OCI-LY1 (cell line): Measurements from ENCODE around the gene CRTC3.
A peak's percentile ranks its signal among the peaks of the same experiment; 100 is the strongest.

ENCODE experiments used
- EZH2 ChIP-seq: fragments of 200-600 bp; sonication (generic), shearing (Covaris generic); IDR thresholded peaks from 2 replicates; pipeline ENCODE4 v1.8.0; 2017; ENCODE audit warnings: borderline replicate concordance, mixed run types, mild to moderate bottlenecking, antibody characterized with exemption, low read length, moderate library complexity, mixed read lengths
- TF ChIP-seq, protein P1 (sequence below): fragments of 200-600 bp; sonication (generic), shearing (Covaris generic); IDR thresholded peaks from 2 replicates; pipeline ENCODE4 v1.5.1; 2017; ENCODE audit warnings: mild to moderate bottlenecking, antibody characterized with exemption, low read length, moderate library complexity, mixed read lengths

DNA sequence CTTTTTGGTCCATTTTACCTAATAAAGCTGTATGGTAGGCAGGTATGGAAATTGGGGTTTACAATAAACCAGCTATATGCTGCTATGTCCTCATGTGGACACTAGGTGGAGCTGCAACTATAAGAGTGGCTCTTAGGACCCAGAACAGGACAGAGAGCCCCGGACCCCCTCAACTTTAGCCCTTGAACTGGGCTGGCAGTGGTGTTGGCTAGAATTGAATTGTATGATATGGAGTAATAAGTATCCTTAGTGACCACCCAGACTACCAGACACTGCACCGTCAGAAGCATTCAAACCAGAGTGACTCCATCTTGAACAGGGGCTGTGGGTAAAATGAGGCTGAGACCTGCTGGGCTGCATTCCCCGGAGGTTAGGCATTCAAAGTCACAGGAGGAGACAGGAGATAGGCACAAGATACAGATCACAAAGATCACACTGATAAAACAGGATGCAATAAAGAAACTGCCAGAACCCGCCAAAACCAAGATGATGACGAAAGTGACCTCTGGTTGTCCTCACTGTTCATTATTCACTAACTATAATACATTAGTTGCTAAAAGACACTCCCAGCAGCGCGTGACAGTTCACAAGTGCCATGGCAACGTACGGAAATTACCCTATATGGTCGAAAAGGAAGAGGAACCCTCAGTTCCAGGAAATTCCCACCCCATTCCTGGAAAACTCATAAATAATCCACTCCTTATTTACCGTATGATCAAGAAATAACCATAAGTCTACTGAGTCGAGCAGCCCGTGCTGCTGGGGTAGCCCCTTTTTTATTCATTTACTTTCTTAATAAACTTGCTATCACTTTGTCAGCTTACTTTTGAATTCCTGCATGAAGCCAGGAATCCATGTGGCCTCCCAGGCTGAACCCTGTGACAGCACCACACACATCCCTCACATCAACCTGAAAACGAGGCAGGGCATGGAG is 118.7 kb downstream of the CRTC3 start:
- TF ChIP-seq, protein P1, sequence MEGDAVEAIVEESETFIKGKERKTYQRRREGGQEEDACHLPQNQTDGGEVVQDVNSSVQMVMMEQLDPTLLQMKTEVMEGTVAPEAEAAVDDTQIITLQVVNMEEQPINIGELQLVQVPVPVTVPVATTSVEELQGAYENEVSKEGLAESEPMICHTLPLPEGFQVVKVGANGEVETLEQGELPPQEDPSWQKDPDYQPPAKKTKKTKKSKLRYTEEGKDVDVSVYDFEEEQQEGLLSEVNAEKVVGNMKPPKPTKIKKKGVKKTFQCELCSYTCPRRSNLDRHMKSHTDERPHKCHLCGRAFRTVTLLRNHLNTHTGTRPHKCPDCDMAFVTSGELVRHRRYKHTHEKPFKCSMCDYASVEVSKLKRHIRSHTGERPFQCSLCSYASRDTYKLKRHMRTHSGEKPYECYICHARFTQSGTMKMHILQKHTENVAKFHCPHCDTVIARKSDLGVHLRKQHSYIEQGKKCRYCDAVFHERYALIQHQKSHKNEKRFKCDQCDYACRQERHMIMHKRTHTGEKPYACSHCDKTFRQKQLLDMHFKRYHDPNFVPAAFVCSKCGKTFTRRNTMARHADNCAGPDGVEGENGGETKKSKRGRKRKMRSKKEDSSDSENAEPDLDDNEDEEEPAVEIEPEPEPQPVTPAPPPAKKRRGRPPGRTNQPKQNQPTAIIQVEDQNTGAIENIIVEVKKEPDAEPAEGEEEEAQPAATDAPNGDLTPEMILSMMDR: peak; percentile 89
- TF ChIP-seq EZH2: no peak
